ENCODE data around the gene ROBO1.

DNA sequence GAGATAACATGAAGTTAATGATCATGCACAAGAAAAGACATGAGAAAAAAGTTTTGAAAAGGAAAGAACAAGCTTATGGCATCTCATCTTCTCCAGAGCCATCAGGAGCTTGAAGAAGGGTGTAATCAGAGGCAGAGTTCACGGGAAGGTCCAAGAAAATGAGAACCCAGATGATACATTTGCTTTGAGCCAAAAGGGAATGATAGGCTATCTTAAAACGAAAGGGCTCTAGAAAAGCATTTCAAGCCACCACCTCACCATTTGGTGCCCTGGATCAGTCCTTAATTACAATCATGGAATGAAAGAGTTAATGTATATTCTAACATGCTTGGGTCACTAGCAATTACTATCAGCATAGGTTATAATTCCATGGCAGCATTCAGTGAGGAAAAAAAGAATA lies 781.8 kb downstream of the ROBO1 start:
- TF ChIP-seq CHD2 (IDR thresholded peaks at IDR 0.05; ENCODE audit: low read length) (no peak), CTCF (IDR thresholded peaks at IDR 0.05; ENCODE audit: control extremely low read depth in 1 of 3, insufficient read depth in 1 of 3, low read depth in 1 of 3, low read length in 3 of 3) (no peak), EZH2 (IDR thresholded peaks at IDR 0.05; ENCODE audit: low read depth, low read length, severe bottlenecking) (no peak)
